GM23248 (cell line): ENCODE measurements around the gene KDM5B. TPM values are rescaled to one million over a fixed set of nuclear protein-coding genes. Genes with fewer than 3 reads are reported as not detected.

ENCODE experiments used
- DNase-seq: peaks from one replicate; pipeline ENCODE4 v3.0.0-alpha.2; 2015
- H2AFZ ChIP-seq: fragments of 200-600 bp; sonication (generic); 2 replicates; pipeline ENCODE4 v1.6.1; 2016; ENCODE audit warnings: antibody characterized with exemption
- H3F3A ChIP-seq: fragments of 200-600 bp; sonication (generic); 2 replicates; pipeline ENCODE4 v1.6.1; 2016; ENCODE audit warnings: mild to moderate bottlenecking, antibody characterized with exemption, mixed run types; ENCODE audit not compliant: insufficient read depth
- H3K27ac ChIP-seq: fragments of 200-600 bp; sonication (generic); 2 replicates; pipeline ENCODE4 v1.5.1; 2016; ENCODE audit warnings: mild to moderate bottlenecking
- H3K27me3 ChIP-seq: fragments of 200-600 bp; sonication (generic); replicated peaks from 2 replicates; pipeline ENCODE4 v1.6.1; 2016; ENCODE audit warnings: mild to moderate bottlenecking; ENCODE audit not compliant: insufficient read depth
- H3K36me3 ChIP-seq: fragments of 200-600 bp; sonication (generic); 2 replicates; pipeline ENCODE4 v1.6.1; 2016; ENCODE audit warnings: low read depth, mild to moderate bottlenecking
- H3K4me1 ChIP-seq: fragments of 200-600 bp; sonication (generic); 2 replicates; pipeline ENCODE4 v1.6.1; 2016; ENCODE audit warnings: mild to moderate bottlenecking; ENCODE audit not compliant: insufficient read depth
- H3K4me2 ChIP-seq: fragments of 200-600 bp; sonication (generic); one replicate; pipeline ENCODE4 v1.6.1; 2016; ENCODE audit warnings: mild to moderate bottlenecking; ENCODE audit not compliant: unreplicated experiment
- H3K4me3 ChIP-seq: fragments of 200-600 bp; sonication (generic); 2 replicates; pipeline ENCODE4 v1.5.1; 2016; ENCODE audit warnings: mild to moderate bottlenecking
- H3K79me2 ChIP-seq: fragments of 200-600 bp; sonication (generic); 2 replicates; pipeline ENCODE4 v1.6.1; 2016; ENCODE audit warnings: mild to moderate bottlenecking; ENCODE audit not compliant: insufficient read depth
- H3K9ac ChIP-seq: fragments of 200-600 bp; sonication (generic); 2 replicates; pipeline ENCODE4 v1.6.1; 2016; ENCODE audit warnings: mild to moderate bottlenecking
- H3K9me2 ChIP-seq: fragments of 200-600 bp; sonication (generic); 2 replicates; pipeline ENCODE4 v1.6.1; 2016; ENCODE audit warnings: mixed run types, mild to moderate bottlenecking, moderate library complexity; ENCODE audit not compliant: insufficient read depth
- H3K9me3 ChIP-seq: fragments of 200-600 bp; sonication (generic); one replicate; pipeline ENCODE4 v1.6.1; 2017; ENCODE audit warnings: low read depth
- H4K20me1 ChIP-seq: fragments of 200-600 bp; sonication (generic); 2 replicates; pipeline ENCODE4 v1.6.0; 2016; ENCODE audit not compliant: insufficient read depth
- EZH2 ChIP-seq: fragments of 200-600 bp; sonication (generic); IDR thresholded peaks from 2 replicates; pipeline ENCODE4 v1.6.1; 2018; ENCODE audit warnings: antibody characterized with exemption, mild to moderate bottlenecking; ENCODE audit not compliant: insufficient read depth, poor library complexity, severe bottlenecking
- EZH2phosphoT487 ChIP-seq: fragments of 200-600 bp; sonication (generic); IDR thresholded peaks from 2 replicates; pipeline ENCODE4 v1.6.1; 2018; ENCODE audit warnings: antibody characterized with exemption, moderate library complexity, mild to moderate bottlenecking, low read depth; ENCODE audit not compliant: insufficient read depth
- WGBS, 2 experiments: methylation state at CpG; one replicate each; pipeline ENCODE4 v1.1.6; 2015 to 2017; ENCODE audit warnings: low lambda C conversion rate in 2 of 2, low coverage in 1 of 2; ENCODE audit errors: missing lambda C conversion rate in 2 of 2; 5-methylcytosine and 5-hydroxymethylcytosine counted together
- in situ Hi-C: fragments of 300-500 bp; cut with MboI; formaldehyde crosslinking; loops from 2 replicates; pipeline ENCODE4 v1.15.0; 2020
- polyA plus RNA-seq: library from polyadenylated mRNA; unstranded; fragments of >200 nt; fragmentation: Nextera tagmentation; extraction: Ambion mirVana; gene quantifications from 2 replicates; pipeline ENCODE4 v1.2.1, GENCODE V29; 2016
- total RNA-seq: library from RNA; depleted of rRNA; stranded (reverse); fragments of >200 nt; shearing (Covaris generic); gene quantifications from 2 replicates; pipeline ENCODE4 v1.2.3, GENCODE V29; 2014

KDM5B gene
- total and polyA plus RNA-seq, 2 experiments from 2014 or later = 64.3 to 79.5 TPM

GRCh38 chr1:202692959-202693555 lies 115.2 kb downstream of the KDM5B start:
- in situ Hi-C loops = no loop called here
- Histone ChIP-seq H3K27ac (no peak overlapping the region), H3K4me3 (no peak overlapping the region), H2AFZ (no peak overlapping the region), H3K9me2 (no peaks in the 10 kb centered on the region), H3K9me3 (no peaks in the 10 kb centered on the region), H3K4me1 (no peaks in the 10 kb centered on the region), H3K9ac (no peak overlapping the region), H3K4me2 (no peak overlapping the region), H3K36me3 (no peaks in the 10 kb centered on the region), H3K27me3 (peaks cover 32% of the 10 kb centered on the region), H3F3A (no peaks in the 10 kb centered on the region), H4K20me1 (no peaks in the 10 kb centered on the region), H3K79me2 (no peaks in the 10 kb centered on the region)
- WGBS, 2 experiments = 34 to 36% methylated on average over 3 of the region's 3 CpGs
- TF ChIP-seq EZH2phosphoT487 (no peak), EZH2 (no peak)
- peak; percentile 77 for DNase-seq

GRCh38 chr1:202691816-202692215 lies 116.4 kb downstream of the KDM5B start:
- no peaks in the 10 kb centered on the region for H3K9me2 ChIP-seq
- H2AFZ ChIP-seq = no peak overlapping the region
- H3K9ac ChIP-seq = no peak overlapping the region
- H3K4me2 ChIP-seq = no peak overlapping the region
- no peak overlapping the region for H3K27ac ChIP-seq
- H4K20me1 ChIP-seq = no peaks in the 10 kb centered on the region
- WGBS, 2 experiments = 9 to 14% methylated on average over 2 of the region's 2 CpGs
- H3K27me3 ChIP-seq = peaks cover 38% of the 10 kb centered on the region
- no peaks in the 10 kb centered on the region for H3K79me2 ChIP-seq
- DNase-seq = no peak
- in situ Hi-C loops = no loop called here
- H3K36me3 ChIP-seq = no peaks in the 10 kb centered on the region
- H3K4me1 ChIP-seq = no peaks in the 10 kb centered on the region
- TF ChIP-seq EZH2 = no peak
- TF ChIP-seq EZH2phosphoT487 = no peak
- H3K4me3 ChIP-seq = no peak overlapping the region
- no peaks in the 10 kb centered on the region for H3K9me3 ChIP-seq
- H3F3A ChIP-seq = no peaks in the 10 kb centered on the region

- Histone ChIP-seq H3K9me3 (no peaks in the 10 kb centered on the region), H3K4me3 (no peak overlapping the region), H3F3A (no peaks in the 10 kb centered on the region), H4K20me1 (no peaks in the 10 kb centered on the region), H2AFZ (no peak overlapping the region), H3K9me2 (no peaks in the 10 kb centered on the region), H3K36me3 (no peaks in the 10 kb centered on the region), H3K4me2 (no peak overlapping the region), H3K79me2 (no peaks in the 10 kb centered on the region), H3K27ac (no peak overlapping the region), H3K4me1 (no peaks in the 10 kb centered on the region), H3K27me3 (peaks cover 35% of the 10 kb centered on the region), H3K9ac (no peak overlapping the region)
- in situ Hi-C loops = no loop called here
- DNase-seq = no peak
- 43 to 49% methylated on average over 8 to 9 of the region's 9 CpGs for WGBS, 2 experiments
- TF ChIP-seq EZH2 = no peak
- no peak for TF ChIP-seq EZH2phosphoT487
These were observed 118.5 kb downstream of the KDM5B start for GRCh38 chr1:202689493-202690342.

GRCh38 chr1:202689082-202689481 lies 119.1 kb downstream of the KDM5B start:
- Histone ChIP-seq H3K4me2 (no peak overlapping the region), H3K36me3 (no peaks in the 10 kb centered on the region), H3K9me2 (no peaks in the 10 kb centered on the region), H4K20me1 (no peaks in the 10 kb centered on the region), H3K27ac (no peak overlapping the region), H3K4me1 (no peaks in the 10 kb centered on the region), H3F3A (no peaks in the 10 kb centered on the region), H3K4me3 (no peak overlapping the region), H3K79me2 (no peaks in the 10 kb centered on the region), H2AFZ (no peak overlapping the region), H3K9me3 (no peaks in the 10 kb centered on the region), H3K9ac (no peak overlapping the region), H3K27me3 (peaks cover 41% of the 10 kb centered on the region)
- no peak for TF ChIP-seq EZH2
- no peak for TF ChIP-seq EZH2phosphoT487
- in situ Hi-C loops = no loop called here
- no peak for DNase-seq
- 51 to 67% methylated on average over 3 of the region's 3 CpGs for WGBS, 2 experiments
